NOMO-1 treated with DMSO at 0.1 percent for 48 hours (cell line): Measurements from ENCODE around the gene GORASP1.

Experiments
- DNase-seq: peaks from one replicate; lab custom pipeline; 2025; ENCODE audit not compliant: unreplicated experiment; lab: John Stamatoyannopoulos, UW

Gene GORASP1

DNA sequence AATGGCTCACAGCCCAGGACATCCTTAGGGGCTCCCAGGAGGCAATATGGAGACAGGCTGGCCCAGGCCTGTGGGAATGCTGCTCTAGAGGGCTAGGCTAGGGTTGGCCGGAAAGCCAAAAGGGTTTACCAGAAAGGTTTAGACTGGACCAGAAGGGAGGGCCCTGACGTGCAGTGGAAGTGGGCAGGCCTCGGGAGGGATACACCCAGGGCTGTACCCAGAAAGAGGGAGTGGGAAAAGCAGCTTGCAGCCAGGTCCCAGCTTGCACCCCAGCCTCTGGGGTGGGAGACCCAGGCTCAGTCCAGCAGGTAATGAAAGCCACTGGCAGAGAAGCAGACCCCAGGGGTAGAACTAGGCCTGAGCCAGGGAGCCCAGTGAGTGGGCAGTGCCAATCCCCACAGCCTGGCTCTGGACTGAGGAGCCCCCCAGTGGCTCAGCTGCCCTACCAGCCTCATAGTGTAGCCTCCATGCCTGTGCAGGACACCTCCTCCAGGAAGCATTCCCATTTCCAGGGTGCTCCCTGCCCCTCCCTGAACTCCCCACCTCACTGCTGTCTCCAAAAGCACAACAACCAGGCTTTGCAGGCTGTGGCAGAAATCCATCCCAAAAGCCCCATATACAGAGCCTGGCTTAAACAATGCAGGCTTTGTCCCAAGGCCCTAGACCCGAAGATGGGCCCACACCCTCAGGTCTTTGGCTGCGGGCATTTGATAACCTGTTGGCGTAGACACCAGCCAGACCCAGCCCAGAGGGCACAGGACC is 3.5 kb downstream of the GORASP1 start:
- no peak for DNase-seq

DNA sequence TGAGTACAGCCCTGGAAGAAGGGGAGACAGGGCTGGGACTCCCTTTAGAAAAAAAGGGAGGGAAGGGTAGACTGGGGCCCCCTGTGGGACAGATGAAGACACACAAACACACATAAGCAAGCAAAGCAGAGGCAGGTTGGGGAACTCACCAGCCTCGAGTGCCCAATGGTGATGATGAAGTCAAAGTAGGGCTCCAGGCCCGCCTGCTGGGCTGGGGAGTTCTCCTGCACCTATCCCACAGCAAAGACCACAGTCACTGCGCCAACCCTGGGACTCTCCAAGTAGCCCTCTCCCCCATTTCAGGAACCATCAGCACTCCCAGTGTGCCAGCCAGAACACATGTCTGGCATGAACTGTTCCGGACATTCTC is 4.1 kb downstream of the GORASP1 start:
- DNase-seq, result no peak

DNA sequence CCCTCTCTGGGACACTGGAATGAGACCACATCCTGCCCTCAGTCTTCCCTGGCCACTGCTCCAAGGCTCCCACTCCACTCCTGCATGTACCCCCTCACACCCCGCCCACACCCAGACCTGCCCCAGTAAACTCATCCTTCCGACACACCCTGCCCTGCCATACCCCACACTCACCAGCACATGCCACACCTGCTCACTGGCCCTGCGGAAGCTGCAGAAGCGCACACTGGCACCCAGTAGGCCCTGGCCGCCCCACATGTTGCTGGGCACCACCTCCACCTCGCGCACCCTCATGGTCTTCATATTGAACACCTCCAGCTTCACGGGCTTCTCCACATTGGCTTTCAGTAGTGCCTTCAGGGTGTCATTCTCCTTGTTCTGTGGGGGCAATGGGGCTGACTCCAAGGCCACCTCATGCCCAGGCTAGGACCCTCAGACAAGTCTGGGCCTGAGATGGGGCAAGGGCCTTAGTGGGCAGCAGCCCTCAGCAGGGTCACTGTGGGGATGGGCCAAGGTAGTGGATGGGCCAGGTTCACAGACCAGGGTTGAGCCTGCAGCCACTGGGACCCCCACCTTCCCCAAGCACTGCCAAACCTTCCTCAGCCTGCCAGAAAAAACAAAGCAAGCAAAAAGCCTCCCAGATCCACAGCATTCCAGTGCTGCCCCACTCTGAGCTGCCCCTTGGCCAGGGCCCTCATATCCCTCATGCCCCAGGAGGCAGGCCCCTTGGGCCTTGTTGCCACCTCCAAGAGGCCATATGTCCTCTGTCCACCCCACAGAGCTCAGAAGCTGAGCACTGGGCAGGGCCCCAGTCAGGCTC is 4.7 kb downstream of the GORASP1 start:
- DNase-seq, result no peak

DNA sequence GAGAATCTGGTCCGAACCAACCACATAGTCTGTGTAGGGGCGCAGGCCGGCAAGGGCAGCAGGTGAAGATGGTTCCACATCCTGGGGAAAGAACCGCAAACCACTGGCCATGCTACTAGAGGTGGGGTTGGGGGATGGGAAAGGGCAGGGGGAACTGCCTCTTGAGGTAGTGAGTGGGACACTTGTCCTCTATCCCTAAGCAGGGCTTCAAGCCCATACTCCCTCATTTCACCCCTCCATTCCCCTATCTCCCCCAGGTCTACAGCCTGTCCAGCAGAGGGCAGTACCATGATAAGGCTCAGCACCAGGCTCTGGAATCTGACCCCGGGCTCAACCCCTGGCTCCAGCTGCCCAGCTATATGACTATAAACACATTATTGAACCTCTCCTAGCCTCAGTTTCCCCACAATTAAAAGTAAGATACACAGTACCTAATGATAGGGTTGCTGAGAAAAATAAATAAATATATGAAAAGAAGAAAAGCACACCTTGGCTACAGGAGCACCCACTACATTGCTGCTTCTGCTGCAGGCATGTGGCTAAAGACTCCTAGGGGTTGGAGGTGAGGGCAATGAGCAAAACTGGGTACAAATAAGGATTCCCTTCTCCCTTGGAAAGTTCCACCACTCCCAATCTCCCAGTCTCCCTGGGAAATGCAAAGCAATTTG is 6.3 kb downstream of the GORASP1 start:
- peak; percentile 33 for DNase-seq

DNA sequence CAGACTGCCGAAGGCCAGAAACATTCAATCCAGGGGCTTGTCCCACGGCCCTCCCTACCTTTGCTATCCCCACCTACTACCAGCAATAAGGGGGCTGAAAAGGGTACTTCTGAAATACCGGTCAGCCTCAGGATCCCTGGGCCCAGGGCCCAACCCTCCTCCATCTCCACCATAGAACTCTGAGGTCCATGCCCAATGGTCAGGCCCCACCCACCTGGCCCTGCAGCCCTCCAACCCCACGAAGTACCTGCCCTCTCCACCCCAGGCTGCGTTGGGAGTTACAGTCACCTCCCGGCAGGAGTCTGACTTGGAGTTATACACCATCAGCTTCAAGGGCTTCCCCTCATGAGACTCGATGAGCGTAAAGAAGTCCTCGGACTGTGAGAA is 6.9 kb downstream of the GORASP1 start:
- no peak for DNase-seq

DNA sequence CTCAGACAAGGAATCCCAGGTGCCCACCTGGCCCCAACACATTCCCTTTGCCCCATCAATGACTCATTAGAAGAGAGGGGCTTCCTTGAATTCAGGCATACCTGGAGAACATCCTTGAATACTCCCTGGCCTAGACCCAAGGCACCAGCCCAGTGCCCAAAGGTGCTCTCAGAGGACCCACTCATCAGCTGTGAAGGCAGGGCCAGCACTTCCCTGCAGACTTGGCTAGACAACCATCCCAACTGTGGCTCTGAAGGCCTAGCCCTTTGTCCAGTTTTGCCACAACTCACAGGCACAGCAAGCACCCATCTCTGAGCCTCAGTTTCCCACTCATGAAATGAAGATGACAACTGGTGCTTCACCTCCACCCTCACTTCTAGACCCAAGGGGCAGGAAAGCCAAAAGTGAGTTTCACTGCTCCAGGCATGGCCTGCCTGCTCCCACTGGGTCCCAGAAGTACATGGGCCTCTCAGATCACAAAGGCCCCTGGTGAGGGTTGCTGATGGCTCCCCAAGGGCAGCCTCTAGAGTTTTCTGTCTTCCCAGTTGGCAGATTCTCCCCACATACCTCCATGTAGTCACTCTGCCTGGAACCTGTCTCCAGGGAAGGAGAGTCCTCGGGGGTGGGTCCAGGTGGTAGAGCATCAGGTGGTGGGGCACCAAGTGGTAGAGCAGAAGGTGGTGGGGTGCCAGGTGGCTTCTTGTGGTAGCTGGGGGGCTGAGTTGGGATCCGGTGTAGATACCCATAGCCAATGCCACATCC is 7.5 kb downstream of the GORASP1 start:
- no peak for DNase-seq

DNA sequence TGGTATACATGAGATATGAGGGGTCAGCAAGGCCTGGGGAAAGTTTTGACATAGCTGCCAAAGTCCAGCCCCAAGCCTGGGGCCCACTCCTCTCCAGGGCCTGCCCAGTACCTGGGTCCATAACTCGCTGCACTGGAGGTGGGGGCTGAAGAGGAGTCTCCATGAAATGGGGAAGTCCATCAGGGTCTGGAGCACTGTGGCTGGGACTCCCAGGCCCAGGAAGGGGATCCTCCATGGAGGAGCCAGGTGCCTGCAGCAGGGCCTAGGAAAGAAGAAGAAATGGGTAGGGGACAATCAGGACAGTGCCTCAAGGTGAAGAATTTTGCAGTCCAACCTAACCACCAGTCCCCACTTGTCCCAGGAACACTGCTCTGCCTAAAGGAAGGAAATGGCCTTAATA is 8.2 kb downstream of the GORASP1 start:
- DNase-seq, result no peak

DNA sequence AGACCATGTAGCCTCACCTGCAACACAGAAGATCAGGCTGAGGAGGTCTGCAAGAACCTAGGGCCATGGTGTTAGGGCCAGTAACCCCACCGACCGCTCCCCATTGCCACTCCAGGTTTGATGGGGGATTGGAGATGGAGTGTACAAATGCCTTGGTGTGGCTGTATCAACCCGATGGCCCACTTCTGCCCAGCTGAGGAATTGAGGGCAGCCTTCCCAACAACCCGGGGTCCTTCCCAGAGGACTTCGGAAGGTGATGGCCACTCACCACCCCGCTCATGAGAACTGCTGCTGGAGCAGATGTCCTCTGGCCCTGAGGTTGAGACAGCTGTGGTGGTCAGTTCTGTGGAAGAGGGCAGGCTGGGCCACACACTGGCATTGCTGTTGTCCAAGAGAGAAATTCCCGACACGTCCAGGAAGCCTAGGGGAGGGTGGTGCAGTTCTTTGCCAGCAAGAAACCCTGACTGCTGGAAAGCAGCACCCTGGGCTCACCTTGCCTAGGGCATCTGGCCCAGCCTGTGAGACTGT is 8.9 kb downstream of the GORASP1 start:
- DNase-seq, result no peak

DNA sequence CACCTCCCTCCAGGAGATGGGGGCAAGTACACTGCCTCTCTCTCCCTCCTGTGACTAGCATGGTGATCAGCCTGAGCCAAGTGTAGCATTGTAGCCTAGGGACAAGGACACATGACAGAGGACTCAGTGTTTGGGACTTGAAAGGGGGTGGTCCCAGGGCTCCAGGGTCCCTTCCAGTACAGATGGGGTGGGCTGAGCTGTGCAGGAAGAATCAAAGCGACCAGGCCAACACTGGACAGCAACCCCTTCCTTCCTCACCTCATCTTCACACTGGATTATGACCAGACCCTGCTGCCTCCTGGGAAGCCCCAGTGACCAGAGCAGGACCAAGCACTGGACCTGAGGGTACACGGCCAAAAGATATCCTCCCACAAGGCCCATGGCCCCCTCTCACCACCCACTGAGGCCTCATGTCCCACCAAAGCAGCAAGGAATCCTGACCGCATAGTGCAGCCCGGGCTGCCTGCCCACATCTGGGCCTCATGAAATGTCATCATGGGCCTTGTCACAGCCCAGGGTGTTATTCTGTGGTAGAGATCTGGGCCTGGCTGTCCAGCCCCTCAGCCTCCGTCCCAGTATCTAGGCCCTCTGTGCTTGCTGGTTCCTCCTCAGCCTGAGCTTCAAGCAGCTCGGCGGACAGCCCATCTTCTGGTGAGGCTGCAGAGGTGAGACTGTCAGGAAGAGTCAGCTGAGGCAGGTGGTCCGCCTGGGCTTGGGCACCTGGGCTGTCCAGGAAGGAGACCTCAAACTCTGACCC is 9.5 kb downstream of the GORASP1 start:
- no peak for DNase-seq

DNA sequence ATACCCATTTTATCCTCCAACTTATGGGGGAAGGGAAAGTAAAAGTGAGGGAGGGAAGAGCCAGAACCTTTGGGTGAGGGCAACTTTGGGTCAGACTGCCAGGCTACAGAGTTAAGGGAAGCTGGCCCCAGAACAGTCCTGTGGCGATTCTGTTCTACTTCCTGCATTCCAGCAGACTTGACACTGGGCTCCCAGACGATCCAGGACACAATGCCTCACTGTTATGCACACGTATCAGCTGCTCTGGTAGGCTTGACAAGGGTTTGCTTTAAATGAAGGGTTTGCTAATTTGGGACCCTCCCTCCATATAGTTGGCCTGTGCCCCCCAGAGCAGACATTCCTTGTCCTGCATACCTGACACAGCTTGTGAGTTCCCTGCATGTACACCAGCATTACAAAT is 10.7 kb downstream of the GORASP1 start:
- DNase-seq, result no peak

DNA sequence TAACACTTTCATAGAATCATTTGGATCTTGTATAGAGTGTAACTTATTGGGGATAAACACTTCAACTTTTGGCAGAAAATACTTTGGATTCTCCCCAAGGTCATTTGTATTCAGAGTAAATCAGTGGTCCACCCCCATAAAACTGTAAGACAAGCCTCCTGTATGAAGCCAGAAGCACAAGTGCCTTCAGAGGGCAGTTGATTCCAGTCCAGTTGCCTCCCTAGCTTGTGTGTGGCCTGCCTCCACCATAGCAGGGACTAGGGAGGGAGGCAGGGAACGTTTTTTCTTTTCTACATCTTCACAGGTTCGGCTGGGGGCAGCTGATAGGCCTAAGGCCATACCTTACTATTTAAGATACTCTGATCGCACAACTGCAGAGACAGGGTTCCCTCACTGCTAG is 11.6 kb downstream of the GORASP1 start:
- DNase-seq, result no peak

DNA sequence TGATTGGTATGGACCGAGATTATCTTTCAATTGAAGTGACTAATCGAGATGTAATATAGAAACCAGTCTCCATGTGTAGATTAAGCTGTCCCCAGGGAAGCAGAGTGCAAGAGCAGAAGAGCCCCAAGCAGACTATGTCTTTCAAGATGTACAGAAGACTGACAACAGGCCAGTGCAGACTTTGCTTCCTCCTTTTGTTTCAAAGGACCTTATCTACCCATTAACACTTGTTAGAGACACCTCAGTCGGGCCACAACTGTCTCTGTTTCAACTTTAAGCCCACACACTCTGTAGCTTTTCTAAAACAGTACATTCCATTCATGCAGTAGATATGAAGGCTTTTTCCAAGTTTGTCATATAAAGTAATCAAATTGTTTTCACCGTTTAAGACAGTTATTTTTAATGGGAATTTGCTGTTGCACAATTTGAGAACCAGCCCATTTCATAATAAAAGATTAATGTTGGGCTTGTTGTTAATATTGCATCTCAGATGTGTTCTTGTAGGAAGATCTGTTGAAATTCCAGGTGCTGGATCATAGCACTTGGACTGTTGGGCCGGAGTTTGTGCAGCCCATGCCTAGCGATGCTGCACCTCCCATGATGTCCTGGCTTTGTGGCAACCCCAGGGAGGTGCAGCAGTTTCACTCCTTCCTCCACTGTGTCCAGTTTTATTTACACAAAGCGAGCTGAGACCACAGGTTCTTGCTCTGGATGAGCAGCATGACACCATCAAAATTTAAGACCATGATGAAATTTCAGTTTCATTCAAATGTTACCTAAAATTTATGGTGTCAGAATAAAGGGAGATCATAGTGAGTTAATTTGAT is 12.4 kb downstream of the GORASP1 start:
- no peak for DNase-seq

DNA sequence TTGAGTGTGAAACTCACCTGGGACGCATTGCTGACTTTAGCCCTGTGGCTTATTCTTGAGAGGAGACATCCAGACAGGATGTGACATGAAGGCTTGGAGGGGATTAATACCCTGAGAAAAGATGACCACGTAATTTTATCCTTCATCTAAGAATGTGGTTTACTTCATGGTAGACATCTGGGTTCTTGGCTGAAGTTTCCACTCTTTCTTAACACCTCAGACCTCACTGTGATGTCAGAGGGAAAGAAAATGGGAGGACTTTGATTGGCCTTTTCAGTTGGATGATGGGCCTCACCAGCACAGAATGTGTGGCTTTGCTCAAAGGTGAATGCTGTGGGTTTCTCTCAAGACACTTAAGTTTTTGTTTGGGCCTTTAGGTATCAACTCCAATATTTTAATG is 16.5 kb downstream of the GORASP1 start:
- no peak for DNase-seq

DNA sequence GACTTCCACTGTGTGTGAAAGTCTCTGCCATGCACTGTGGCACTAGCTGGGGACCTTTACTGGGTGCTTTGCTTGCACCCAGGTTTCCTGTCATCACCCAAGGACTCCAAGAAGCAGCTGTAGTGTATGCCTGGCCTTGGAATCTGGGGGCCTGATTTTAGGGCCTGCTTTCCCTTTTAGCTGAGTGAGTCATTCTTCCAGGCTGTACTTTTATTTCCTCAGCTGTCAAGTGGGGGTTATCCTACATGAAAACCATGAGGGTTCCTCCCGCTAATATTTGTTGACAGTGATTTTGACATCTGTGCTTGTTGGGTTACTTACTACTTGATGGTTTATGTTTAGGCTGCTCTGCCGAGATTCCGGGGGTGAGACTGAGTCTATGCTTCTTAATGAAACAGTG is 18.5 kb downstream of the GORASP1 start:
- no peak for DNase-seq

DNA sequence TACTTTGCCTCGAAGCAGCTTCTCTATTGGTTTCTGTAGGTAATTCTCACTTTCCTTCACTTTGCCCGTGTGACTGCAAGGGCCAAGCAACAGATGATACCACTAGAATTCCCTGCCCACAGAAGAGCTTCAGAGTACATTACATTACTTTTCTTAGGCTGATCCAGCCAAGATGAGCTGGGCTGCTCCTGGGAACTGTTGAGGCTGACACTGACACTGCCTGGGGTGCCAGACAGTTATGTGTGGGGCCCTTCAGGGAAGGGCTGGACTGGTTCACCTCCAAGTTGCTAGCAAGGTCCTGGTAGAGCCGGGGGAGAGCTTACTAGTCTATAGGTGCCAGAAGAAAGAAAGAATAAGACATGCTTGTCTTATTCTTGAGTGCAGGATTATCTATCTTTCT is 19.0 kb downstream of the GORASP1 start:
- no peak for DNase-seq

DNA sequence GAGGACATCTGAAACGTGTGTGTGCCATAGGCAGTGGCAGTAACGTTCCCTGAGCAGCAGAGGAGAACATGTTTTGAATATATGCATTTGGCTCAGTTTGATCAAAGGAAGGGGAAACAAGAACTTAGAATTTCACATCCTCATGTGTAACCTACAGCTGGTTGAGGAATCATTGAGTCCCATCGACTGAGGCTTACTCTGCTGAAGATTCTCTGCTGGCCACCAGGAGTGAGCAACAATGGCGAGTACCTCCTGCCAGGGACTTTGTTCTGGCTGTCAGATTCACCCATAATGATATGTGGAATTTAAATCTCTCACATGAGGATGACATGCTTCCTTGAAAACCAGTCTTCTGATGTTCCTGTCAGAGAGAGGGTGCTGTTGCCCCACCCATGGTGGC is 21.3 kb downstream of the GORASP1 start:
- no peak for DNase-seq

DNA sequence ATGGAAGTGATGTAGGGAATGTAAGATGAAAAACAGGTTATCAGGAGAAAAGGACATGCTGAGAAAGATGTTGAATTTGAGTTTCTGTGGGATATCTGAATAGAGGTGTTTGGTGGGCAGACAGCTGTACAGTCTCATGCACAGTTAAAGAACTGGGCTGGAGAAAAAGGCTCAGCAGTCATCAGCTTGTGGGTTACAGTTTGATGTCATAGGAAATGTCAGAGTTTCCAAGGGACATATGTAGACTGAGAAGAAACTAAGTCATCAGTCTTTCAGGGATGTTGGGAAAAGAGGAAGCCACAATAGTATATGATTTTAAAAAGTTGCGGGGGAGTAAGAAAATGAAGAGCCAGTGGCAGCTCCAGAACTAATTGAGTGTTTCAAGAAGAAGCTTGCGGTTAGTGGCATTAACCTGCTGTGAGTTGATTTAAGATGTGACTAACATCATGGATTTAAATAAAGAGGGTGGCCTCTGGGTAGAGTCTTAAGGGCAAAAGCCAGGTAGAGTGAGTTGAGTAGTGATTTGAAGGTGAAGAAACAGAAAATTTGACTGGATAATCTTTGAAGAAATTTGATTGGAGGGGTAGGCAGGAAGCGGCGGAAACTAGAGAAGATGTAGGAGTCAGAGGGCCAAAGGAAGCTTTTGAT is 24.6 kb downstream of the GORASP1 start:
- DNase-seq, result no peak

DNA sequence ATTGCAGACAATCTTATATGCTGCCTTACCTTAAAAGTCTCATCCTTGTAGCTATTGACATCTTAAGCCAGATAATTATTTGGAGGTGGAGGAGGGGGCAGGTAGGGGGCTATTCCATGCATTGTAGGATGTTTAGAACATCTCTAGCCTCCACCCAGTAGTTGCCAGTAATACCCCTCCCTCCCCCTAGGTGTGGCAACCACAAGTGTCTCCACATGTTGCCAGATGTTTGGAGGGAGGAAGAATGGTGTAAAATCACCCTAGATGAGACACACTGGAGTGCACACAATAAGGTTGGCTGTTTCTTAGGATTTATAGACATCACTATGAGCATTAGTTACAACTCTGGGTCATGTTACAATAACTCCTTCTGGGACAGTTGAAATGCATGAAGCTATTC is 27.4 kb downstream of the GORASP1 start:
- DNase-seq, result no peak

DNA sequence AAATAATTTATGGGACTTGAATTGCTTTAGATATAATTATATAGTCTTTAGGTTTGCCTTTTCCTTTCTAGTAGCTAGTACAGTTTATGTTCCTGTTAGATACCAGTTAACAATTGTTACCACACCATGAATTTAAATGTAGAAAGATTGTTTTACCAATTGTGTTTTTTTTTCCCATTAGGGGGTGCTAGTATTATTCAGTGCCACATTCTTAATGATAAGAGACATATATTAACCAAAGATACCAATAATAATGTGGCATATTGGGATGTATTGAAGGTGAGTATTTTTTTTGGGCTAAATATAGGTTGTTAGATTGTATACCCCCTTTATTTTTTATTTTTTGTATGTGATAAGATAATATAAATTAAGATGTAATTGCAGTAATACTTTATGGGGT is 27.9 kb downstream of the GORASP1 start:
- DNase-seq, result no peak
